ENCODE results near the gene SNRPF.

The SNRPF gene

DNA sequence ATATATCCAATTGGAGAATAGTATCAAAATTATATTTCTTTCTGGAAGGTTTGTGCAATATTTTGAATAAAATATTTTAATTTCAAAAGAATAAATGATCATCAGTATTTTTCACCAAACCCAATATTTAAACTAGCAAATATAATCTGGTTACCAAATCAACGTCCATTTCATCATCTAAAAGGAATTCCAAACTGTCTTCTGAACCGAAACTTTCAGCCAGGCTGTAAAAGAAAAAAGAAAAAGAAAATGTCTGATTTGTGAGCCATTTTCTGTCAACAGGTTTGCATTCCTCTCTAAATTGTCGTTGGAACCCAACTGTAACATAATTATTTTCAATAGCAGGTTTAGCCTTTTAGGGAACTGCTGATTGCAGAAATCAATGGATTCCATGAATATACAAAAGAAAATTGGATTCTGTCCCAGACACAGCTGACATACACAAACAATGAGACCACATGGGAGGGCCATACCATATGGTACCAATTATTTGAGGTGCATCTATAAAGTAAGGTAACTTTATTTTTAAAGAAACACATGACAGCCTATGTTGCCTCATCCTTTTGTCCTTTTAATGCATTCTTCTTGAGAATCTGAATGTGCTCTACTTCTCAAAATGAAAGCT lies 22.7 kb downstream of the SNRPF start:
- Mint-ChIP-seq H3K27me3 (no peaks in the 10 kb centered on the region), H3K36me3 (ENCODE audit: low read depth) (no peaks in the 10 kb centered on the region), H3K4me1 (ENCODE audit: low read depth) (no peaks in the 10 kb centered on the region), H3K4me3 (no peak overlapping the region), H3K9me3 (no peaks in the 10 kb centered on the region), H3K27ac (no peak overlapping the region)
- DNase-seq: no peak

- Mint-ChIP-seq H3K9me3 (no peaks in the 10 kb centered on the region), H3K4me3 (no peak overlapping the region), H3K27me3 (no peaks in the 10 kb centered on the region), H3K27ac (no peak overlapping the region), H3K36me3 (ENCODE audit: low read depth) (no peaks in the 10 kb centered on the region), H3K4me1 (ENCODE audit: low read depth) (no peaks in the 10 kb centered on the region)
- no peak for DNase-seq
These were observed 23.3 kb downstream of the SNRPF start for GRCh38 chr12:95882080-95882479.

GRCh38 chr12:95882873-95883272 lies 24.1 kb downstream of the SNRPF start:
- H3K4me3 Mint-ChIP-seq: no peak overlapping the region
- no peaks in the 10 kb centered on the region for H3K36me3 Mint-ChIP-seq (ENCODE audit: low read depth)
- H3K4me1 Mint-ChIP-seq (ENCODE audit: low read depth): no peaks in the 10 kb centered on the region

DNA sequence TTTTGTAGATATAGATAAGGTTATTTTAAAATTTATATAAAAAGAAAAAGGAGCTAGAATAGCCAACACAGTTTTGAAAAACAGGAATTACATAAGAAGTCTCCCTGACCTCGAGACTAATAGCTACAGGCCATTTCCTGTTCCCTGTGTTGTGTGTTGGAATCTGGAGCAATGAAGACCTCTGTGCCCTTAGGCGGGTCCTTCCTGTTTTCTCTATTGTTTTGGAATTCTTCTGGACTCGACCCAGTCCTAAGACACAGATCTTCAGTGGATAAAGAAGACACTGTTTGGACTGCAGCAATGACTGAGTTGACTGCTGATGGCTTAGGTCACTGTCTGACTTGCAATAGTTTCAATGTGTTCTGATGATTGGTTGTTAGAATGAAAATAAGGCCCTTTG lies 26.2 kb downstream of the SNRPF start:
- no peaks in the 10 kb centered on the region for H3K27me3 Mint-ChIP-seq
- DNase-seq: no peak
- no peaks in the 10 kb centered on the region for H3K36me3 Mint-ChIP-seq (ENCODE audit: low read depth)
- H3K4me3 Mint-ChIP-seq: no peak overlapping the region
- H3K27ac Mint-ChIP-seq: no peak overlapping the region
- H3K9me3 Mint-ChIP-seq: no peaks in the 10 kb centered on the region
- H3K4me1 Mint-ChIP-seq (ENCODE audit: low read depth): no peaks in the 10 kb centered on the region

More at GRCh38 chr12:95882873-95883272, 24.1 kb downstream of the SNRPF start:
- Mint-ChIP-seq H3K27ac (no peak overlapping the region), H3K9me3 (no peaks in the 10 kb centered on the region), H3K27me3 (no peaks in the 10 kb centered on the region)
- DNase-seq: no peak

- H3K27me3 Mint-ChIP-seq: no peaks in the 10 kb centered on the region
- H3K9me3 Mint-ChIP-seq: no peaks in the 10 kb centered on the region
- H3K4me1 Mint-ChIP-seq (ENCODE audit: low read depth): no peaks in the 10 kb centered on the region
- no peak for DNase-seq
- no peak overlapping the region for H3K4me3 Mint-ChIP-seq
- no peaks in the 10 kb centered on the region for H3K36me3 Mint-ChIP-seq (ENCODE audit: low read depth)
- no peak overlapping the region for H3K27ac Mint-ChIP-seq
These were observed 28.6 kb downstream of the SNRPF start for GRCh38 chr12:95887311-95887710.

DNA sequence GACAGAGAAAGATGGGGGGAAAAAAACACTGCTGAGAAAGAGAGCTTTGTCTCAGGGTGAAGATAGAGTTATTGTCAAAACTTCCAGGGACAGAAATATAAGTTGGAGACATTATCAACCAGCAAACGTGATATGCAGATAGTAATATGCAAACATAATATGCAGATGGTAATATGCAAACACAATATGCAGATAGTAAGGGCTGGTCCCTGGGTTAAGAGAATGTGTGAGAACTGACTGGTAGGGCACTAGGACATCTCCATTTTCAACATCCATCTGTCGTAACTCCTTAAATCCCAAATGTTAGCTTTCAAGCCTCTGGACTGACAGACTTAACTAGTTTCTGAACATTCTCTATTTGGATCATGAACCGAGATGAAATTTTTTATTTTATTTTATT lies 32.2 kb downstream of the SNRPF start:
- Mint-ChIP-seq H3K4me3 (no peak overlapping the region), H3K36me3 (ENCODE audit: low read depth) (no peaks in the 10 kb centered on the region), H3K27ac (no peak overlapping the region), H3K9me3 (no peaks in the 10 kb centered on the region), H3K4me1 (ENCODE audit: low read depth) (no peaks in the 10 kb centered on the region), H3K27me3 (peaks cover 9% of the 10 kb centered on the region)
- DNase-seq: no peak

DNA sequence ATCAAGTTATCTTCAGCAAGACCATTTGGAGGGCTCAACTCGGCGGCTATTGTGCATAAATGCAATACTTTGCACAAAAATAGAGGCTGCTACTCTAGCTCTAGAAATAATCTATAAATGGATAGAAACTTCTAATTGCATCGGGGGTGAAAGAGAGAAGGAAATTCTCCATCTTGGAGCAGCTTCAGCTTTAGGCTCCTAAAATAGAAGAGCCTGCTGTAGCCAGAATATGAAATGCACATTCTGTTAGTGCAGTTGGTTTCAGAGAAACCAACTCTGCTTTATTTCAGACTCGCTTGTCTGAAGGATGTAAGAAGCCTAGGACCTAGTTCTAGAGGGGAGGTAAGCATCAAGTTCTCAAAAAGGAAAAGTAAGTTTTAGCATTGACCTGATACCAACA lies 38.1 kb downstream of the SNRPF start:
- DNase-seq: no peak
- H3K4me3 Mint-ChIP-seq: no peak overlapping the region
- H3K27ac Mint-ChIP-seq: no peak overlapping the region
- H3K27me3 Mint-ChIP-seq: peaks cover 29% of the 10 kb centered on the region
- H3K4me1 Mint-ChIP-seq (ENCODE audit: low read depth): no peaks in the 10 kb centered on the region
- H3K36me3 Mint-ChIP-seq (ENCODE audit: low read depth): no peaks in the 10 kb centered on the region
- H3K9me3 Mint-ChIP-seq: no peaks in the 10 kb centered on the region

GRCh38 chr12:95898081-95898480 lies 39.3 kb downstream of the SNRPF start:
- Mint-ChIP-seq H3K4me3 (no peak overlapping the region), H3K27me3 (peaks cover 38% of the 10 kb centered on the region), H3K27ac (no peak overlapping the region), H3K9me3 (peaks cover under 1% of the 10 kb centered on the region), H3K36me3 (ENCODE audit: low read depth) (no peaks in the 10 kb centered on the region), H3K4me1 (ENCODE audit: low read depth) (no peaks in the 10 kb centered on the region)
- no peak for DNase-seq

DNA sequence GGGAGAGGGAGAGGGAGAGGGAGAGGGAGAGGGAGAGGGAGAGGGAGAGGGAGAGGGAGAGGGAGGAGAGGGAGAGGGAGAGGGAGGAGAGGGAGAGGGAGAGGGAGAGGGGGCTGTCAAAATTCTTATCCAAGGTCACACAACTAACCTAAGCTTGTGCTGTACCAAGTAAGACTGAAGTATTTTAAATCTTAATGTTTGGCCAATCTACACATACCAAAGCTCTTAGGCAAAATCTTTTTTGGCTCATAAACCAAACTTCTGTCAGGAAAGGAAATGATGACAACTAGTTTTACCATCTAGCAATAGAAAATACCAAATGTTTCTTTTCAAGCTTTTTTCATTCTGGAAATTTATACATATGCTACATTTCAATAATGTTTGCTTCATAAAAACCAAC lies 49.8 kb downstream of the SNRPF start:
- H3K27ac Mint-ChIP-seq: no peak overlapping the region
- H3K4me1 Mint-ChIP-seq (ENCODE audit: low read depth): no peaks in the 10 kb centered on the region
- no peak for DNase-seq
- no peaks in the 10 kb centered on the region for H3K9me3 Mint-ChIP-seq
- H3K27me3 Mint-ChIP-seq: peaks cover 20% of the 10 kb centered on the region
- no peak overlapping the region for H3K4me3 Mint-ChIP-seq
- H3K36me3 Mint-ChIP-seq (ENCODE audit: low read depth): no peaks in the 10 kb centered on the region

DNA sequence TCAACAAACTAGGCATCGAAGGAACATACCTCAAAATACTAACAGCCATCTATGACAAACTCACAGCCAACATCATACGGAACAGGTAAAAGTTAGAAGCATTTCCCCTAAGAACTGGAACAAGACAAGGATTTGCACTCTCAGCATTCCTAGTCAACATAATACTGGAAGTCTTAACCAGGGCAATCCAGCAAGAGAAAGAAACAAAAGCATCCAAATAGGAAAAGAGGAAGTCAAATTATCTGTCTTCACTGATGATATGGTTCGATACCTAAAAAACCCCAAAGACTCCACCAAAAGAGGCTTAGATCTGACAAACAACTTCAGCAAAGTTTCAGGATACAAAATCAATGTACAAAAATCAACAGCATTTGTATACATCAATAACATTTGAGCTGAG lies 51.1 kb downstream of the SNRPF start:
- Mint-ChIP-seq H3K4me3 (no peak overlapping the region), H3K36me3 (ENCODE audit: low read depth) (no peaks in the 10 kb centered on the region), H3K27me3 (peaks cover 14% of the 10 kb centered on the region), H3K9me3 (no peaks in the 10 kb centered on the region), H3K27ac (no peak overlapping the region), H3K4me1 (ENCODE audit: low read depth) (no peaks in the 10 kb centered on the region)
- DNase-seq: no peak

All from activated T-cell treated with anti-CD3 and anti-CD28 coated beads, Interleukin-2, amount 50 U/mL, for 24 hours (primary cell).